NB4 (cell line): ENCODE data around the gene CNTLN.
A peak's percentile ranks its signal among the peaks of the same experiment; 100 is the strongest.
"Not testable (repeated sequence)": the region's sequence is repeated elsewhere in the genome, so short reads cannot be mapped to it uniquely, and the experiment has no call there.

Experiments used
- DNase-seq: peaks from one replicate; pipeline ENCODE4 v3.0.0; 2010; ENCODE audit warnings: low read depth
- H3K4me3 ChIP-seq: one replicate; pipeline ENCODE4 v1.5.1; 2011; ENCODE audit warnings: mild to moderate bottlenecking, low read depth, low read length, moderate library complexity
- MAX ChIP-seq: IDR thresholded peaks from 2 replicates; pipeline ENCODE4 v1.6.1; 2011; ENCODE audit warnings: low read depth, low read length
- MYC ChIP-seq: IDR thresholded peaks from 2 replicates; pipeline ENCODE4 v1.6.1; 2011; ENCODE audit warnings: low read depth, low read length
- POLR2A ChIP-seq: IDR thresholded peaks from 2 replicates; pipeline ENCODE4 v1.6.1; 2011; ENCODE audit warnings: mild to moderate bottlenecking; ENCODE audit not compliant: insufficient read length; ENCODE audit errors: extremely low read depth
- TF ChIP-seq, protein P1 (sequence below): IDR thresholded peaks from one replicate; pipeline ENCODE4 v1.5.1; 2012; ENCODE audit warnings: low read depth, low read length

Gene CNTLN

GRCh38 chr9:17269799-17270198, 135.0 kb downstream of the CNTLN start:
- no peak overlapping the region for H3K4me3 ChIP-seq
- TF ChIP-seq MYC (no peak), POLR2A (no peak), MAX (no peak)
- TF ChIP-seq, protein P1, sequence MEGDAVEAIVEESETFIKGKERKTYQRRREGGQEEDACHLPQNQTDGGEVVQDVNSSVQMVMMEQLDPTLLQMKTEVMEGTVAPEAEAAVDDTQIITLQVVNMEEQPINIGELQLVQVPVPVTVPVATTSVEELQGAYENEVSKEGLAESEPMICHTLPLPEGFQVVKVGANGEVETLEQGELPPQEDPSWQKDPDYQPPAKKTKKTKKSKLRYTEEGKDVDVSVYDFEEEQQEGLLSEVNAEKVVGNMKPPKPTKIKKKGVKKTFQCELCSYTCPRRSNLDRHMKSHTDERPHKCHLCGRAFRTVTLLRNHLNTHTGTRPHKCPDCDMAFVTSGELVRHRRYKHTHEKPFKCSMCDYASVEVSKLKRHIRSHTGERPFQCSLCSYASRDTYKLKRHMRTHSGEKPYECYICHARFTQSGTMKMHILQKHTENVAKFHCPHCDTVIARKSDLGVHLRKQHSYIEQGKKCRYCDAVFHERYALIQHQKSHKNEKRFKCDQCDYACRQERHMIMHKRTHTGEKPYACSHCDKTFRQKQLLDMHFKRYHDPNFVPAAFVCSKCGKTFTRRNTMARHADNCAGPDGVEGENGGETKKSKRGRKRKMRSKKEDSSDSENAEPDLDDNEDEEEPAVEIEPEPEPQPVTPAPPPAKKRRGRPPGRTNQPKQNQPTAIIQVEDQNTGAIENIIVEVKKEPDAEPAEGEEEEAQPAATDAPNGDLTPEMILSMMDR: no peak
- DNase-seq: no peak

DNA sequence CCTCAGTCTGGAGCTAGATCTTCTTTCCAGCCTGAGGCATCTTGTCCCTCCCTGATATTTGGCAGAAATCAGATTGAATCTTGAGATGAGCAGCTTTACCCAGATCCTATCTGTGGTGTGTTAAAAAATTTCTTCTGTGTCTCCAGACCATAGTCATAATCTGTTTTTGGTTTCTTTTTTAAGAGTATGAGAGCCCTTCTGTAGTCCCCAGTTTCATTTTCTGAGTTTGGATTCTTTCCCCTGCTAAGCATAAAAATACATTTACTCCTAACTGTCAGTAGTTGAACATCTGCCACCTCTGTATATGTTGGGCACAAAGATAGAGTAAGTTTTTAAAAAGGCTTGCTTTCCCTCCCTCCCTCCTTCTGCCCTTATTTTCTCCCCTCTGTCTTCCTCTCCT, 137.7 kb downstream of the CNTLN start:
- no peak overlapping the region for H3K4me3 ChIP-seq
- DNase-seq: no peak
- TF ChIP-seq MYC: no peak
- no peak for TF ChIP-seq MAX

- no peak for TF ChIP-seq POLR2A
- TF ChIP-seq MYC: no peak
- TF ChIP-seq, protein P1: no peak
- no peak for TF ChIP-seq MAX
- no peak overlapping the region for H3K4me3 ChIP-seq
- DNase-seq: no peak
Observed at GRCh38 chr9:17280350-17281012, 145.6 kb downstream of the CNTLN start.

- DNase-seq: not testable (repeated sequence)
- H3K4me3 ChIP-seq: peak overlapping the region; percentile 69
Observed at GRCh38 chr9:17290673-17291072, 155.8 kb downstream of the CNTLN start.

- DNase-seq: no peak
- TF ChIP-seq MYC (no peak), POLR2A (no peak), MAX (no peak)
- TF ChIP-seq, protein P1: no peak
- H3K4me3 ChIP-seq: peak overlapping the region; percentile 69
Observed at GRCh38 chr9:17291766-17292165, 156.9 kb downstream of the CNTLN start.

- no peak for DNase-seq
Observed at GRCh38 chr9:17293685-17294084, 158.8 kb downstream of the CNTLN start.

More at GRCh38 chr9:17293685-17294084, 158.8 kb downstream of the CNTLN start:
- TF ChIP-seq MAX (no peak), POLR2A (no peak), MYC (no peak)
- TF ChIP-seq, protein P1: no peak
- H3K4me3 ChIP-seq: no peak overlapping the region
